NCI-H82 treated with DMSO at 0.1 percent for 48 hours (cell line): ENCODE results near the gene GP5.

Source experiments
- DNase-seq: peaks from one replicate; lab custom pipeline; 2025; ENCODE audit not compliant: unreplicated experiment; lab: John Stamatoyannopoulos, UW

GP5 gene

DNA sequence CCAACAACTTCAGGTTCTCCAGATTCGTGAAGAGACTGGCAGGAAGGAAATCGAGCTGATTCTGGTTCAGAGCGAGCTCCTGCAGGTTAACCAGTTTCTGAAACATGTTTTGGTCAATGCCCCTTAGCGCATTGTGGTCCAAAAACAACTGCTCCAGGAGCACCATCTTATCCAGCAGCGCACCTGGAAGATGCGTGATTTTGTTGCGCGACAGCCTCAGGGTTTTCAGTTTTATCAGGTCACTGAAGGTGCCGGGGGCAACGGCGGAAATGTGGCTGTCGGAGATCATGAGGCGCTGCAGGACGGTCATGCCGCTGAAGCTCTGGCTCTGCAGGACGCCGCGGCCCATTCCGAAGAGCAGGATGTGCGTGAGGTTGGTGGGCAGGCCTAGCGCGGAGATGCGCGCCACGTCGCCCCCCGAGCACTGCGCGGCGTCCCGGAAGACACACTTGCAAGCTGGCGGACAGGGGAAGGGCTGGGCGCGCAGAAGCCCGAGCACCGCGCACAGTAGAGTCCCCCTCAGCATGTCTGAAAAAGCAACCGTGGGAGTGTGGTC, 1.2 kb downstream of the GP5 start:
- no peak for DNase-seq

DNA sequence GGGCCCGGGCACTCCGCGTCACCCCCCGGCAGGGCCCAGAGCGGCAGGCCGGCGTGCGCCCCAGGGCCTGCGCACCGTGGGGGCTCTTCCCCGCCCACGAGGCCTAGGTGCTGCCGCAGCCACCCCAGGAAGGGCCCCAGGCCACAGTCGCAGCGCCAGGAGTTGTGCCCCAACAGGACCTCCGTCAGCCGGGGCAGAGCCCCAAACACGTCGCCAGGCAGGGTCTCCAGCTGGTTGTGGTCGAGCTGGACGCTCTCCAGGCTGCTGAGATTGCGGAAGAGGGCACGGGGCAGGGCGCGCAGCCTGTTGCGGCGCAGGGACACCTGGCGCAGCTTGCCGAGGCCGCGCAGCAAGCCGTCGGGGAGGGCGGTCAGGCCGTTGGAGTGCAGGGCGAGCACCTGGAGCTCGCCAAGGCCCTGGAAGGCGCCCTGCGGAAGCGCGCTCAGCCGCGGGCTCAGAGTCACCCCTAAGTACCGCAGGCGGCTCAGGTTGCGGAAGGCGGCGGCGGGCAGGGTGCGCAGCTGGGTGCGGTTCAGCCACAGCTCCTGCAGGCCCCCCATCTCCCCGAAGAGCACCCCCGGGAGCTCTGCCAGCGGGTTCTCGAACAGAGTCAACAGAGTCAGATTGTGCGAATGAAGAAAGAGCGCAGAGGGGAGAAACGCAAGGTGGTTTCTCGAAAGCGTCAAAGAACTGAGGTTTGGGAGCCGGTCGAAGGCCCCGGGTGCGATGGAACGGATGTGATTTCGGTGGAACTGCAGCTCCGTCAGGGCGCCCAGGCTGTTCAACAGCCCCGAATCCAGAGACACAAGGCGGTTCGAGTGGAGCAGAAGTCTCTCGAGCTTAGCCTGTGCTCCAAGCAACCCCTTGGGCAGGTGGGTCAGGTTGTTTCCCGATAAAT, 2.0 kb downstream of the GP5 start:
- DNase-seq, result no peak

DNA sequence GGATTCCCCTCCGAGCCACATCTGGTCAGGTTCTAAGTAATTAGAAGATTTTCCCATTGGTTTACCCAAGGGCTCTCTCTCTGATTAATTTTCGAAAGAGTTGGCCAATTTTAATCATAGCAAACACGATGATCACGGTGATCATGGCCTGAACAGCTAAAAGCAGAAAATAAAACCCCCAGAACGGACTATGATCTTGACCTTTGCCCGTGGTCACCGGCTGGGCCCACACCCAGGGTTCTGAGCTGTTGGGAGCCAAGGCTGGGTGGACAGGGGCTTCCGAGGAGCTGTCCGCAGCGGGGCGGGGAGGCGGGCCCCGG, 2.6 kb downstream of the GP5 start:
- DNase-seq, result no peak

DNA sequence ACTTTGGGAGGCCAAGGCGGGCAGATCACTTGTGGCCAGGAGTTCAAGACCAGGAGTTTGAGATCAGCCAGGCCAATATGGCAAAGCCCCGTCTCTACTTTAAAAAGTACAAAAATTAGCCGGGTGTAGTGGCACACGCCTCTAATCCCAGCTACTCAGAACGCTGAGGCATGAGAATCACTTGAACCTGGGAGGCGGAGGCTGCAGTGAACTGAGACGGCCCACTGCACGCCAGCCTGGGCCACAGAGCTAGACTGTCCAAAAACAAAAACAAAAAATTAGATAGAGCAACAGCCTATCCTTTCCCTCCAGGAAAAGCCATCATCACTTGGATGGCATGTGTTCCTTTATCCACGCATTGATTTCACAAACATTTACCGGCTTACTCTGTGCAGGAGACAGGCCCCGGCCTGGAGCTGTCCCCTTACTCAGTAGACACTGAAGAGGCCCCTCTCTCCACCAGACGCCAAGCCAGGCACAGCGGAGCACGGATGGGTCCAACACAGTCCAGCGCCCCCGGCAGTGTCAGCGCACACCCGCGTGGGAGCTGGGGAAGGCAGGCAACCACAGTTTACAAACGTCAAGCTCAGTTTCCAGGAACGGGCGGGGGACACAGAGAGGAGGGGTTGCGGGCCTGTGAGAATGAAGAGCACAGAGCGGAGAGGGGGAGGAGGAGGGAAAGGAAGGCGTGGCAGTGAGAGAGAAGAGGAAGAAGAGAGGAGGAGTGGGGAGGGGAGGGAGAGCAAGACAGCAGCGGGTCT, 3.1 kb downstream of the GP5 start:
- DNase-seq, result no peak

DNA sequence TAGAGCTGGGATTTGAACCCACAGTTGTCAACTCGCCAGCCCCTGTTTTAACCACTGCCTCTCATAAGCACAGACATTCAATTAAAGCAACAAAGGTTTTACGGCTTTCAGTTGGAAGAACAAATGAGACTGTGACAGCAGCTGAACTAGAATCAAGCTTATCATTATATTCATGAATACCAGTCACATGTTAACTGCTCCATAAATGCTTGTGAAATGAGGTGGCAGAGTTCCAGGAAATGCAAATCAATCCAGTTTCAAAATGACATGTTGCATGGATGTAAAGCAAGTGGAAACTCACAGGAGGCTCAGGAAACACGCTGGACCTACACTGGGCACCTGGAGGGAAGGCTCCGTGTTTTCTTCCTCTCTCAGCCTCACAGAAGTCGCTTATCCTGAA, 3.9 kb downstream of the GP5 start:
- no peak for DNase-seq

DNA sequence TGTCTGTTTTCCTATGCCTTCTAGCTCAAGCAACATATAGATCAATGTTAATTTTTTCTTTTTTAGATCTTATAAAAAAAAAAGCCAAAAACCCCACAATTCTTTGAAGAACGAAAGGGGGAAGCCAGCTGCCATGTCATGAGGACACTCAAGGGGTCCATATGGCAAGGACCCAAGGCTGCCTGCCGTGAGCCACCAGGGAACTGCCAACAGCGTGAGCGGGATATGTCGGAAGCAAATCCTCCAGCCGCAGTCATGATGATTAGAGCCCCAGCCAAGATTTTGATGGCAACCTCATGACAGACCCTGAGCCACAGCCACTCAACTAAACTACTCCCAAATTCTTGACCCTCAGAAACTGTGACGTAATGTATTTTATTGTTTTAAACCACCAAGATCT, 6.5 kb downstream of the GP5 start:
- DNase-seq, result no peak

DNA sequence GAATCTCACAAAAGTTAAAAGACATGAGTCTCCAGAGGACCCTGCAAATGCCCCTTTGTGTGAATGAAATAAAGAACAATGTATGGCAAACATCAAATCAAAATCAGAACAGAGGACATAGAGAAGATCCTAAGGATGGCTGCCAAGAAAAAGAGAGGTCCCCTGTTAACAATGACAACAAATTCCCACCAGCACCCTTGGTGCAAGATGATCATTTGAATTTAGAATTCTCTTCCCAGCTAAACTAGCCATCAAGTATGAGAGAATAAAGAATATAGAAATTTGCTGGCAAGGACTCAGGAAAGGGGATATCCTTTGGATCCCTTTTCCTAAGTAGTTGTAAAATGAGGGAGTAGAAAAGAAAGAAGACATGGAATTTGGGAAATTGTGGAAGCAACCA, 8.2 kb downstream of the GP5 start:
- DNase-seq, result no peak

DNA sequence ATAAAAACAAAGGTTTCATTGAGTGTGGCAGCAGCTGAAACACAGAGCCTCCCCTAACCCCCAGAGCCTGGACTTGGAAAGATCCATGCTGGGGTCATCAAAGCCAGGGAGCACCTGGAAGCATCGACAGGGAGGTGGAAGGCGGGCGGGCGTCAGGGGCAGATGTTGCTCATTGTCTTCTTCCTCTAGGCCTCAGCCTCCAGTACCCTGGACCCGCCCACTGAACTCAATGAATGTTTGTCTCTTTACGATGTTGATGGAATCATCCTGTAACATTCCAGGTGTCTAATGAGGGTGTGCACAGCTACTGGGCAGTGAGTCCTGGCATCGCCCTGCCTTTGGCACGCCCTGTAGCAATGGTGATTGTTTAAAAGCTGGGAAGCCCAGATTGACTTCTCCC, 9.8 kb downstream of the GP5 start:
- DNase-seq, result no peak

DNA sequence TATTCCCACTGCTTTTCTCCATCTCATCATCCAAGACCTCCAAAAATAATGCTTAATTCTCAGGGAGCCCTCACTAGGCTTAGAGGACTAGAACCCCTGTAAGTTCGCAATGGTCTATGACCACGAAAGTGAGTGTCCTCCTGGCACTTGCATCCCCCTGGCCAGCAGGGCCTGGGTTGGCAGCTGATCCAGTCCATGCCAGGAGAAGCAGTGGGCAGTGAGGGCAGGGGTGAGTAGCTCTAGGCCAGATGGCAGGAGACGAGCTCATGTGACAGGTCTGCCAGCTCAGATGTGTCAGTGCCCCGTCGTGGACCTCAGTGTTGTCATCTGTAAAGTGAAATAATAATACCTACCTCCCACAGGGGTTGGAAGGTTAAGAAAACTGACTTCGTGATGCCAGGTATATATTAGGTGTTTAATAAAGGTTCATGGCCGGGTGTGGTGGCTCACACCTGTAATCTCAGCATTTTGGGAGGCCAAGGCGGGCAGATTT, 11.1 kb downstream of the GP5 start:
- DNase-seq, result no peak

DNA sequence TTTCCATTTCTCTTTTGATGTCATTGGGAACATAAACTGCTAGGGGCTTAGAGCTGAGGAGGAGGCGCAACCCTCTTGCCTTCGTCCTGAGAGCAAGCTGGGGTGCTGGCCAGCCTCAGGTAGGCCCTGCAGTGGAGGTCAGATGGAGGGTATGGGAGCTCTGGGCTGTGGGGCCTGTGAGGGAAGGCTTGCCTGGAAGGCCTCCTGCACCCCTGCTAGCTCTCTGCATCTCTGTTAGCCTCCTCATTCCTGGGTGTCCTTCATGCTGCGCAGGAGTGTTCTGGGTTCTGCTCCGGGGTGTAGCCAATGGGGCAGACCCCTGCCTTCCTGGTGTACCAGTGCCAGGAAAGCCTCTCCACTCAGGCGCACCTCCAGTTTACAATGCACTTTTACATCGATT, 11.8 kb downstream of the GP5 start:
- DNase-seq, result no peak

DNA sequence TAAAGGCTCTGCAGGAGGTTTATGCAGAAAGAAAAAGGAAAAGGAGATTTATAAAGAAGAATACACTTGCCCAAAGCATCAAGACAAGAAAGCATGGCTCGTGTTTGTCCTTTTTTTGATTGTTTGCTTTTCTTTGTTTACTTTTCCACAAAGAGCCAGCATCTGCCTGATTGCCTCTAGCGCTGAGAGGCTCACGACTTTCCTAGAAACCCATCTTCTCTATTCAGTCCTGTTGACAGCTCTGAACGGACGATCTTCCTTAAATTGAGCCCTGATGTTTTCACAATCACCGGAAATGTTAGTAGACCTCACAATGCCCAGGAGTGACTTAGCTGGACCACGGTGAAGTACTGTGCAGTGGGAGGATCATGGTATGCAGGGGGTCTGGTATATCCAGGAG, 12.4 kb downstream of the GP5 start:
- DNase-seq, result no peak

DNA sequence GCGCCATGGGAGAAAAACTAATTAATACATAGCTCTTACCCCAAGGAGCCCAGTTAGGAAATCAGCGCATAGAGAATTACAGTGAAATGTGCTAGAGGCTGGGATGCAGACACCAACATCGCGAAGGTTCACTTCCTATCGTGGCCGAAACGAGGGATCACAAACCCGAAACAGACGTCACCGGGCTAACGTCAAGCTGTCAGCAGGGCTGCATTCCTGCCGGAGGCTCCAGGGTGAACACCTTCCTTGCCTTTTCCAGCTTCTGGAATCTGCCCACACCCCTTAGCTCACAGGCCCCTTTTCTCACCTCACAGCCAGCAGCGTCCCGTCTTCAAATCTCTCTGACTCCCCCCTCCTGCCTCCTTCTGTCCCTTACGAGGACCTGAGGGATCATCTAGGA, 13.0 kb downstream of the GP5 start:
- no peak for DNase-seq

DNA sequence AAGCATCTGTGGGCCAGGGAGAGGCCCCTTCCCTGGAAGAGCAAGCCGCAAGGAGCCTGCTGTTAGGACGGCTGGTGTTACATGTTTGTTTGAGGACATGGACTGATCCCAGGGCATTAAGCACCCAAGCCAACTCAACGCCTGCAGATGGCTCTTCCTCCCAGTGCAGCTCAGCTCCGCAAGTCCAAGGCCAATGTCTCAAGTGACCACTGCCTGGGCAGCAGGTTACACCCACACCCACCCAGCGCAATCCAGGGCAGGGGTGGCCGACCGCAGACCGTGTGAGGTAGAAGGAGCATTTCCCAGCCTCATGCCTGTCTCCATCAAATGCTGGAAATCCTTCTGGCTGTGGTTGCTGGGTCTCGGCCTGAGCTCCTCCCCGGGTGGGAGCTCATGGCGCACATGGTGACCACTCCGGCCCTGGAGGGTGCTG, 14.5 kb downstream of the GP5 start:
- DNase-seq, result no peak

DNA sequence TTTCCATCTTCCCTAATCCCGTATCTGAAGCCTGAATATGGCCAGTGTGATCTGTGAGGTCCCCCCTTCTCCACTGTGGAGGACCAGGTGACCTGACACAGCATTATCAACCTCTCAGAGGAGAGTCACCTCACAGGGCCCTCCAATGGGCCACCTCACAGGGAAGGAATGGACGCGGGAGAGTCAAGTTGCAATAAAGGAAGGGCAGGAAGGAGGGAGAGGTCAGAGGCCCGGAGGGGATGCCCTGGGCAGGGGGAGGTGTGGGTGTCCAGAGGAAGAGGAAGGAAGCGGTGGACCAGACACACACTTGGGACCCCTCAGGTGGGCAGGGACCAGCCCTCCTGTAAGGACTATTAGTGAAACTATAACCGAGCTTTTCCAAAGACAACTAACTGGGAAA, 14.9 kb downstream of the GP5 start:
- no peak for DNase-seq

DNA sequence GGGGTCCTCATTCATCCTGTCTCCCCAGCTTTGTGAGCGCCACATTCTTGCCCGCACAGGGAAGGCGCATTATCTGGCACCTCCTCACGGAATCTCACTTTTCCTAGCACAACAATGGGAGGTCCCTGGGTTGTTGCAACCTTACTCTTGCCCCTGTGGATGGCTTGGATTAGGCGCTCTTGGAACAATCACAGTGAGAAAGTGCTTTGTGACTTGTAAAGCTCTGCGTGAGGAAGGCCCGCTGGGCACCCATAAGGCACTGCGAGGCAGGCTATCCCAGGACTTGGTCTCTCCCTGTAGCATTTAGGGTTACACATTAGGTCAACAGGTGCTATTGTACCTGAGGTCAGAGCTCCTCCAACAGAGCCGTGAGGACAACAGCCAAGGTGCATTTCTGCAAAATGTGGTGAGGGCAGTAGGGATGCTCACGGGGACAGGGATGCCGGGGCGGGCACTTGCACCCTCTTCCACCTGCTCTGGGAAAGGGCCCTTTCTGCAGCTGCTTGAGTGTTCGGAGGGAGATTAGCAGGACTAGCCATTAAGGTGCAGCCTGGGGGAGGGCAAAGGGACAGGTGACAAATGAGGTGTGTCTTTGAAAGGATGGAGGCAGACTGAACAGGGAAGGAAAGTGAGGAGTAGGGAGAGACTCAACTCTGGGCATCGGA, 15.7 kb downstream of the GP5 start:
- no peak for DNase-seq

DNA sequence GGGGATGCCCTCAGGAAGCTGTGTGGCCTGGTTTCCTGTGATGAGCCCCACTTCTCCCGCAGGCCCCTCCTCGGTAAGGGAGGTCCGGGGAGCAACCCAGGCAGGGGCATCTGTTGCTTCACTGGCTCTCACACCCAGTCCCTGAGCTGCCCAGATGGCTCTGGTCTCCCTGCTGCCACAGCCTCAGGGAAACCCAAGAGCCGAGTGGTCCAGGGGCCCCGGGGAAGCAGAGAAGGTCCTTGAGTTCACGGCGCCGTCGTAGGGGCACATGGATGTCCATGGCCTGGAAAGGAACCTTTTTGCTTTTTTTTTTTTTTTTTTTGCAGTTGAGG, 16.2 kb downstream of the GP5 start:
- DNase-seq, result no peak

DNA sequence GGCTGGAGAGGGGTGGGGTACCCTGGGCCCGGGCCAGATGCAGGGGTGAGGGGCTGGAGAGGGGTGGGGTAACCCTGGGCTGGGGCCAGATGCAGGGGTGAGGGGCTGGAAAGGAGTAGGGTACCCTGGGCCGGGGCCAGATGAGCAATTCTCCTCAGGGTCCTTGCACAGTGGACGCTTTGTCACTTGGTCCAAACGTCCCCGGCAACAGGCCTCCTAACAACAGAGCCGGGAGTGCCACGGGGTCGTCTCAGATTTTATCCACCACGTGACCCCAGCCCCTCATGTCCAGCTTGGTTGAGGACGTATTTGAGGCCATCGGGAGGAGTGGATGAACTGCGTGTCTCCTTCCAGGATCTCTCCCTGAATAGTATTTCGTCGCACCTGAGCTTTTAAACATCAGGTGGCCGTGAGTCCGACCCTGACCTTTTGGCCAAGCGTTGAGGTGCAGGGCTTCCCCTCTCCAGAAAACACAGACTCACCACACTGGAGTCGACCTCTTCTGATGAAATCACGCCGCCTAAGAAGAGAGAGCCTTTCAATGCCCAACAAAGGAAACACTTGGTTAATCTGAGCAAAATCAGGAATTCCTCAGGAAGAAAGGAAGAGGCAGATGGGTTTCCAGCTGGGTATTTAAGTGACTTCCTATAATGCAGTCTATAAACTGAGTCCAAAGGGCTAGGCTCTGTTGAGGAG, 16.7 kb downstream of the GP5 start:
- no peak for DNase-seq

DNA sequence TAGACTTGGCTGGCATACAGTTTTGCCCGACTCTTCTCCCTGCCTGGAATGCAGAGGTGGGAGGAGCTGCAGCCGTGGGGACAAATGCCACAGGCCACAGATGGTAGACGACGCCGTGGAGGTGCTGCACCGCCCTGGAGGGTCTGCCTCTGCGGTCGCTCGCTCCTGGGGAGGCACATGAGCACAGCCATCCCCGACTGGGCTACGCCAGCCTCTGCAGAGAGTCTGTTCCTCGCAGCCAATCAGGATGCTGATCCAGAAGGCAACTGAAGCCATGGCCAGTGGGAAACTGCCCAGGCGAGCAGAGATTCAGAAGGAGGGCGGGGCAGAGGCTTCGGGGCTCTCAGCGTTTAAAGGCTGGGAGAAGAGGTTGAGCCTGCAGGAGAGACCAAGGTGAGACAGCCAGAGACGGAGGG, 17.6 kb downstream of the GP5 start:
- no peak for DNase-seq

DNA sequence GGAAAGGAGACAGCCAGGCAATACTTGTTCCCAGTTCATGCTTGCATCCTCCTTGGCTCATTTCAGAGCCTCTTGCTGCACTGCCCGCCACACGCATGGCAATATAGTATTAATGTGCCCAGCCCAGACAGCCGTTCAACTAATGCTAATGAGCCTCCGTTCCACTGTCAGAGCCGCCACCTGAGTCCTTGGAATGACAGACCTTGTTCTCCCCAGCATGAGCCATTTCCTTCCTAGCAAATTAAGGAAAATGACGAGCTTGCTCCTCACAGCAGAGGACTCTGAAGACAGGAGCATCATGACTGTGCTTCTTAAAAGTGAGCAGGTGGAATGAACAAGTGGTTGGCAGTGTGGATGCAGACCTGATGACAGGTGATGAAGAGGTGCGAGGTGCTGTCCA, 18.7 kb downstream of the GP5 start:
- no peak for DNase-seq

DNA sequence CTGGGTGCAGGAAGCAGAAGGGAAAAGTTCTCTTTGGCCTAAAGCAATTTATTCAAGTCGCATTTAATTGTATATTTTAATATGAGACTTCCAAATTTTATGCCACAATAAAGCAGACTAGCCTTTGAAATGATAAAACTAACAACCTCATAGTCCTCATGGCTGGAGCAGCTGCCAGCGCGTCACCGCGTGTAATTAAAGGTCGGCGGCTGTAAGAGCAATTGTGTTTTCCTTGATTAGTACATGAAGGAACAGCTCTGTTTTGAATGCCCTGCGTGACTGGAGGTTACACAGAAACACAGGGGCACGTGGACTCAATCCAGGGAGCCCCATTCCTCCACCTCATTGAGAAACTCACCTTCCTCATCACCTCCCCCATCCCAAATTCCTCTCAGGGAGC, 19.4 kb downstream of the GP5 start:
- no peak for DNase-seq

DNA sequence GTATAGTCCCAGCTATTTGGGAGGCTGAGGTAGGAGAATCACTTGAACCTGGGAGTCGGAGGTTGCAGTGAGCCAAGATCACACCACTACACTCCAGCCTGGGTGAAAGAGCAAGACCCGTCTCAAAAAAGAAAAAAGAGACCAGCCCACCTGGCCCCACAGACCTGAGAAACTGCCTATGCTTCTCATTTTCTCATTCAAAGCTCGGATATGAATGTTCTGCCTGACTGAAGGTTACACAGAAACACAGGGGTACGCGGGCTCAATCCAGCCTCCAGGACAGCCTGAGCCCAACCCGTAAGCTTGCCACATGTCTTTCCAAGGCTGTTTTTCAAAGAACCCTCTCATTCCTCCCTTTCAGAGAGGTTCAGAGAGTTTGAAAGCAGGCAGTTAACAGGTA, 19.8 kb downstream of the GP5 start:
- DNase-seq, result no peak
